H1 (cell line): Measurements from ENCODE around the gene WNT1. TPM values are rescaled to one million over a fixed set of nuclear protein-coding genes. Genes with fewer than 3 reads are reported as not detected.

Experiments used
- ATF2 ChIP-seq: IDR thresholded peaks from 2 replicates; pipeline ENCODE4 v1.6.1; 2012; ENCODE audit warnings: low read length, inconsistent platforms
- CTCF ChIP-seq, 3 experiments: IDR thresholded peaks; 1 replicate in 2 of 3; 2 replicates in 1 of 3; pipeline versions ENCODE4 v1.5.1 to v1.6.1; 2011; ENCODE audit warnings: low read length in 3 of 3, mild to moderate bottlenecking in 3 of 3, inconsistent platforms in 2 of 3, low read depth in 1 of 3, moderate library complexity in 1 of 3; ENCODE audit not compliant: insufficient read depth in 1 of 3; ENCODE audit errors: control extremely low read depth in 1 of 3
- POLR2A ChIP-seq, 2 experiments: IDR thresholded peaks; 1 replicate in 1 of 2; 2 replicates in 1 of 2; pipeline ENCODE4 v1.6.1; 2011; ENCODE audit warnings: low read depth in 2 of 2, low read length in 2 of 2, mild to moderate bottlenecking in 2 of 2; ENCODE audit errors: control extremely low read depth in 1 of 2
- polyA plus RNA-seq, 7 experiments: library from polyadenylated mRNA; depleted of rRNA in 3 of 7; stranded (reverse) in 5 of 7; unstranded in 2 of 7; fragments of >200 nt in 5 of 7; fragments of 200-250 nt in 2 of 7; gene quantifications; 1 replicate in 5 of 7; 2 replicates in 1 of 7; 4 replicates in 1 of 7; pipeline versions ENCODE4 v1.2.1 to v1.2.3, GENCODE V29; 2011 to 2013; ENCODE audit warnings: missing spikeins in 2 of 7, mixed read lengths in 2 of 7
- total RNA-seq: library from RNA; stranded (reverse); fragmentation: NEBNext Ultra II Directional; extraction: Animal tissue kit (Norgen Biotek cat#: 25700); gene quantifications from 2 replicates; pipeline ENCODE4 v1.2.1, GENCODE V29; 2021

Gene WNT1
- total and polyA plus RNA-seq, 2 of the 8 experiments (the other 6 are each of a cell fraction or from before 2014, with no cell fraction given), result not detected

- TF ChIP-seq CTCF (IDR thresholded peaks at IDR 0.05; ENCODE audit: control extremely low read depth in 1 of 3, insufficient read depth in 1 of 3, low read depth in 1 of 3, low read length in 3 of 3) (no peak), ATF2 (no peak), POLR2A (IDR thresholded peaks at IDR 0.05; ENCODE audit: control extremely low read depth in 1 of 2, low read depth in 2 of 2, low read length in 2 of 2) (no peak)
Measured at GRCh38 chr12:49026101-49026500, 48.0 kb downstream of the WNT1 start (continued).
